HG02973 (cell line): ENCODE results near the gene SIX5.
"Not testable (repeated sequence)": the region's sequence is repeated elsewhere in the genome, so short reads cannot be mapped to it uniquely, and the experiment has no call there.

Source experiments
- ATAC-seq: cut with Tn5 transposase; IDR thresholded peaks from one replicate; pipeline ENCODE4 v1.9.1; 2021; ENCODE audit warnings: moderate library complexity; ENCODE audit not compliant: unreplicated experiment

The SIX5 gene

DNA sequence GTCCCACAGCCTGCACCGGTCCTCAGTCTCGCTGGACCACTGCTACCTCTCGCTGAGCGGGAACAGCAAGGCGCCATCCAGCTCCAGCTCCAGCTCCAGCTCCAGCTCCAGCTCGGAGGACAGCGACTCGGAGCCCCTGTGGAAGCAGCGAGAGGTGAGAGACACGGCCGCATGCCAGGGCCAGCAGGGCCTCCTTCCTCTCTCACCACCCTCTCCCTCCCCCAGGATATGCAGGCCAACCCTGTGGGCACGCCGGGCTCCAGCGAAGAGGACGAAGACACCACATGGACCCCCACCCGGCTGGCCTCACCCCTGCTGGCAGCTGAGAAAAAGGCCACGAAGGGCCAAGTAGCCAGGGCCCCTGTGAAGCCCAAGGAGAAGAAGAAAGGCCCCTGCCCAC, 7.3 kb downstream of the SIX5 start:
- no peak for ATAC-seq

DNA sequence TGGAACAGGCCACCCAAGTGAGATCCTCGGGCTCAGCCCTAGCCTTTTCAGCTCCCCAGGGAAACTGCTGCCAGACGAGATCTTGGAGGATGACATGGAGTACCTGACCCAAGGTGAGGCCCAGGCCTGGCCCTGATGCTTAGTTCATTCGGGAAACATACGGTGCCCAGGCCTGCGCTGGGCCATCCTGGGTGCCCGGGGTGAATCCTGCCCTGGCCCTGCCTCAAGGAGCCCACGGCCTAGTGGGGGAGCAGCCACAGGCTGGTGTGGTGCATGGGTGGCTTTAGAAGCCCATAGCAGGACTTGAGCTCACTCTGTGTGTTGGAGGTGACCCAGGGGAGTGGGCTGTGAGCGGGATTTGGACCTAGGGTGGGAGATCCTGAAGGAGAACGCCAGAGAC, 10.1 kb downstream of the SIX5 start:
- ATAC-seq: no peak

DNA sequence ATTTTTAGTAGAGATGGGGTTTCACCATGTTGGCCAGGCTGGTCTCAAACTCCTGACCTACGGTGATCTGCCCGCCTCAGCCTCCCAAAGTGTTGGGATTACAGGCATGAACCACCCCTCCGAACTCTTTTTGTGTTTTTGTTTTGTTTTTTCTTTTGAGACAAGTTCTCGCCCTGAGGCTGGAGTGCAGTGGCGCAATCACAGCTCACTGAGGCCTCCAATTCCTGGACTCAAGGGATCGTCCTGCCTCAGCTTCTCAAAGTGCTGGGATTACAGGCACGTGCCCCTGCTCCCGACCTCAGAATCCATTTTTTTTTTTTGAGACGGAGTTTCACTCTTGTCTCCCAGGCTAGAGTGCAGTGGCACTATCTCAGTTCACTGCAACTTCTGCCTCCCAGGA, 11.4 kb downstream of the SIX5 start:
- ATAC-seq: no peak

DNA sequence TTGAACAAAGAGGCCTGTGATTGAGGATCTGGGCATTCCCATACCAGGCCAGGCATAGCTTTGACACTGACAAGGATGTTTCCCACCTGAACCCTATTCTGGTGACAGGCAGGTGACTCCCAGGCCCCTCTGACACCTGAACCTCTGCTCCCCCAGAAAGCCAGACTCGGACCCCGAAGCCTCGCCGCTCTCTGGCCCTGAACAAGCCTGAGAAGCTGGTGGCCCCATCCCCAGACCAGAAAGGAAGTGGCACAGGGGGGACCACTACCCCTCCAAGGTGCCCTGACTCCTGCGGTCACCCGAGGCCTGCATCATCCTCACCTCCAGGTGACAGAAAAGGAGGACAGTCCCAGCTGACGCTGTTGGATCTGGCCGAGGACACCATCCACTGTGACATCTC, 14.7 kb downstream of the SIX5 start:
- ATAC-seq: no peak

DNA sequence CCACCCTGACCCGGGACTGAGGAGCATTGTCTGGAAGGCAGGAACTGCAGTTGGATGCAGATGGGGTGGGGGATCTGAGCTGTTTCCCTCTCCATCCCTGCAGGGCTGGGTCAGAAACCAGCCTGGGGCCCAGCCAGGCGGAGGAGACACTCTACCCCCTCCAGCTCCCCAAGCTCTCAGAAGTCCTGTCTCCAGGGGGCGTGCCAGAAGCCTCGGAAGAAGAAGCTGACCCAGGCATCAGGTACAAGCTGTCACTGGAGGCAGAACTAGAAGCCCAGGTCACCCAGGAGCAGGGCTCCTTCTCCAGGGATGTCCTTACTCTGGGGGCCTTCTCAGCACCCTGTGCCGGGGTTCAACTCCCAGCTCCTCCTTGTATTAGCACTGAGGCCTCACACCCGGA, 15.5 kb downstream of the SIX5 start:
- no peak for ATAC-seq

DNA sequence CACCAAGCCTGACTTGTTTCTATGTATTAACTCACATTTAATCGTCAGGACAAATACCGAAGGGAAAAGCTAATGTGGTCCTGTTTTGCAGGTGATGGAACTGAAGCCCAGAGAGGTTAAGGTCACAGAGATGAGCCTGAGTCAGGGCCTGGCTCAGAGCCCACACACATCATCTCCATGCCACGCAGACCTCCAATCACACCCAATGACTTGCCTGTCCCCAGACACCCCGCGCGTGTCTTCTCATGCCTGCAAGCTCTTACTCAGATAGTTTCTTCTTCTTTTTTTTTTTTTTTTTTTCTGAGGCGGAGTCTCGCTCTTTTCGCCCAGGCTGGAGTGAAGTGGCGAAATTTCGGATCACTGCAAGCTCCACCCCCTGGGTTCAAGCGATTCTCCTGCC, 16.4 kb downstream of the SIX5 start:
- no peak for ATAC-seq

DNA sequence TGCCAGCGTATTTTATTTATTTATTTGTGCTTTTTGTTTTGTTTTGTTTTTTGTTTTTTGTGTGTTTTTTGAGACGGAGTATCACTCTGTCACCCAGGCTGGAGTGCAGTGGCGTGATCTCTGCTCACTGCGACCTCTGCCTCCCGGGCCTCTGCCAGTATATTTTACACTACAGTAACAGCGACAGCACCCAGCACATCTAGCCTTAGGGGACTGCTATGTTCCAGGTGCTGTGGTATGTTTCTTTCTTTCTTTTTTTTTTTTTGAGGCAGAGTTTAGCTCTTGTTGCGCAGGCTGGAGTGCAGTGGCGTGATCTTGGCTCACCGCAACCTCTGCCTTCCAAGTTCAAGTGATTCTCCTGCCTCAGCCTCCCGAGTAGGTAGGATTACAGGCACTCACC, 17.6 kb downstream of the SIX5 start:
- not testable (repeated sequence) for ATAC-seq

DNA sequence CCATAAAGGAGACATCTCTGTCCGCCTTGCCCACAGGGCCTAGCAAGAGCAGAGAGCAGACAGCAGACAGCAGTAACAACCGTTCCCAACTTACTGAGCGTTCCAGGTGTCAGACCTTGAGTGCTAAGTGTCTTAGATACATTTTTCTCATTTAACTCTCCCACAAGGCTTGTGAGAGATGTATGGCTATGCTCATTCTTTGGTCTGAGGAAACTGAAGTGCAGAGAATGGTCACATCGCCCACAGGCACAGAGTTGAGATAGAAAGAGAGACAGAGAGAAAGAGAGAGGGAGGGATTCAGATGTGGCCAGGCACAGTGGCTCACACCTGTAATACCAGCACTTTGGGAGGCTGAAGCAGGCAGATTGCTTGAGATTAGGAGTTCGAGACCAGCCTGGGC, 21.5 kb downstream of the SIX5 start:
- no peak for ATAC-seq

DNA sequence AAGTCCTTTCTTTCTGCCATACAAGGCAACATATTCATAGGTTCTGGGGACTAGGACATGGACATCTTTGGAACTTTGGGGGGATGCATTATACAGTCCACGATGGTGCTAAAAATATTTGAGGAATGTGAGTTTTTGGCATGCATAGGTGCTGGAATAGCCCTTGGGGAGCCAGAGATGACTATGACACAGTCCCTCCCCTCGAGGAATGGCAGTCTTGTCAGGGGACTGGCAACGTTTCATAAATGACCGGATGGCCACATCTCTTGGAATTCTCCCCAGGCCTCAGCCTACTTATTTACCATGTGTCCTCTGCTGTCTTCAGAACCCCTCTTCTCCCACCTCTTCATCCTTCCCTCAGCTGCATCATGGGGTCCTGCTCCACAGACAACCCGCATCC, 22.2 kb downstream of the SIX5 start:
- ATAC-seq: no peak

DNA sequence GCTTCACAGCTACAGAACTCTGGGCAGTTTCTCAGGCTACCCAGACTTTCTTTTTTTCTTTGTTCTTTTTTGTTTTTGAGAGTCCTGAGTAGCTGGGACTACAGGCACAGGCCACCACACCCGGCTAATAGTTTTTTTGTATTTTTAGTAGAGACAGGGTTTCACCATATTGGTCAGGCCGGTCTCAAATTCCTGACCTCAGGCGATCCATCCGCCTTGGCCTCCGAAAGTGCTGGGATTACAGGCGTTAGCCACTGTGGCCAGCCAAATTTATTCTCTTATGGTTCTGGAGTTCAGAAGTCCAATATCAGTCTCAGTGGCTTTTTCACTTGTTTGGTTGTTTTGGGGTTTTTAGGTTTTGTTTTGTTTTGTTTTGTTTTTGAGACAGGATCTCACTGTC, 23.4 kb downstream of the SIX5 start:
- no peak for ATAC-seq

DNA sequence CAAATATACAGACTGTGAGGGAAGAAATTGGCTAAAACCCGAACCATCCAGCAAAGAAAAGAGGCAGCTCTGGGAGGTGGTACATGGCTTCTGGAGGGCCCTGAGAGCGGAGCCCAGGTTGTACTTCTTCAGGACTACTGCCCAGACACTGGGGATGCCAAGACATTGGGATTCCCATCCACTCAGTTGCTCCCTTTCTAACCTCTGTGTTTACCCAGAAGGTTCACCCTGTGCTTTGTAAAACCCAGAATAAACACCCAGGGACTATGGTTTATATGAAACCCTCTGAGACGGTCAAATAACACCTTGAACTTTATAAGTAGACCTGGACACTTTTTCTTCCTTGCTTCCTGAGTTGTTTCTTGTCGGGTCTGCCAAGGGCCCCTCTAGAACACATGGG, 26.1 kb downstream of the SIX5 start:
- no peak for ATAC-seq

DNA sequence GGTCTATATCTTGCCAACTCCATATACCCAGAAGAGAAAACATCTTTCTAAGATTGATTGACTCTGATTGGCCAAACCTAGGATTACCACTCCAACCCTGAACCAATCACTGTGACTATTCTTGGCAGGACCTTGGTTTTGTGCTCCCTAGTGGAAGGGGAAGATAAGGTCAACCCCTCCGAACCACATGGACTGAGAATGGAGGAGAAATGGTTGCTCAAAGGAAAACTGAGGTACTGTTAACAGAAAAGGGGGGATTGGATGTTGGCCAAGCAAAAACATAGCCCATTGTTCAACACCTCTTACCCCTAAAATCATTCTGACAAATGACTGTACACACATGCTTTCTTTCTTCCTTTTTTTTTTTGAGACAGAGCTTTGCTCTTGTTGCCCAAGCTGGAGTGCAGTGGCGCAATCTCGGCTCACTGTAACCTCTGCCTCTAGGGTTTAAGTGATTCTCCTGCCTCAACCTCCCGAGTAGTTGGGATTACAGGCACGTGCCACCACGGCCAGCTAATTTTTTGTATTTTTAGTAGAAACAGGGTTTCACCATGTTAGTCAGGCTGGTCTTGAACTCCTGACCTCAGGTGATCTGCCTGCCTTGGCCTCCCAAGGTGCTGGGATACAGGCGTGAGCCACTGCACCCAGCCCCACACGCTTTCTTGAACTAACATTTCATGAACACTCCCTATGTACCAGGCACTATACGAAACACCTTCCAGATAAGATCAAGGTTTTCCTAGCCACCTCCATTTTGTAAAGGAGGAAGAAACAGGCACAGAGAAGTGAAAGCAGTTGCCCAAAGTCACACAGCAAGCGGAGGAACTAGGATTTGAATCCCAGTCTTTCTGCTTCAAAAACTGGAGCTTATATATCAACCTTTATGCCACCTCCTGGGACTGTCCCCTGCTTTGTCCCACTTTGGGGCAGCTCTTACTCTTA, 29.3 kb downstream of the SIX5 start:
- ATAC-seq: no peak

DNA sequence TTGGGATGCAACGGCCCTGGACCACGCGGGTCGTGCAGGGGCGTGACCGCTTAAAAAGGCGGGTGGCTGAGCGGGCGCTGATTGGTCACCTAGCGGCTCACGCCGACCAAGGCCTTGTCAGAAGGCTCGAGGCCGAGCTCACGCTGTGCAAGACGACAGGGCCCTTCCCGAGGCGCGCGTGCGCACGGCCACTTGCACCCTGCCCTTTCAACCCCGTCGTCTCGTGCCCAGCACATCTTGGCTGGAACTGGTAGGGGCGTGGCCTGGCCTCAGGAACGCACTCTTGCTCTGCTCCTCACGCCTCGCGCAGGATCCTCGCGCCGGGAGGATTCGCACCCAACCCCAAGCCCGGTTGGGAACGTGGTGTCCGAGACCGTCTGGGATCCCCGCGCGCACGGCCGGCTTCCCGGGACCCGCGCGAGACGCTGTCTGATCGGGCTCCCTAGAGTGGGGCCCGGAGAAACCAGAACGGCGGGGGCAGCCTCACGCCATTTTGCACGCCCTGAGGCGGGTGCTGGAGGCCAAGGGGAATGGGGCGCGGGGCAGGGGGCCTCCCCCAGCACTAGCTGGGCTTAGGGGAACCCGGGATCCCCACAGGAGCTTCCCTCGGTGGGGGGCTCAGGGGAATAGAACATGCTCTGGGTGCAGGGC, 35.8 kb downstream of the SIX5 start, which contains the start of gene MEIOSIN:
MEIOSIN (plus strand) TSS at position 280 of the 651 bp plus-strand sequence. CDS start 1,938 bp downstream, outside the sequence.
- no peak for ATAC-seq

DNA sequence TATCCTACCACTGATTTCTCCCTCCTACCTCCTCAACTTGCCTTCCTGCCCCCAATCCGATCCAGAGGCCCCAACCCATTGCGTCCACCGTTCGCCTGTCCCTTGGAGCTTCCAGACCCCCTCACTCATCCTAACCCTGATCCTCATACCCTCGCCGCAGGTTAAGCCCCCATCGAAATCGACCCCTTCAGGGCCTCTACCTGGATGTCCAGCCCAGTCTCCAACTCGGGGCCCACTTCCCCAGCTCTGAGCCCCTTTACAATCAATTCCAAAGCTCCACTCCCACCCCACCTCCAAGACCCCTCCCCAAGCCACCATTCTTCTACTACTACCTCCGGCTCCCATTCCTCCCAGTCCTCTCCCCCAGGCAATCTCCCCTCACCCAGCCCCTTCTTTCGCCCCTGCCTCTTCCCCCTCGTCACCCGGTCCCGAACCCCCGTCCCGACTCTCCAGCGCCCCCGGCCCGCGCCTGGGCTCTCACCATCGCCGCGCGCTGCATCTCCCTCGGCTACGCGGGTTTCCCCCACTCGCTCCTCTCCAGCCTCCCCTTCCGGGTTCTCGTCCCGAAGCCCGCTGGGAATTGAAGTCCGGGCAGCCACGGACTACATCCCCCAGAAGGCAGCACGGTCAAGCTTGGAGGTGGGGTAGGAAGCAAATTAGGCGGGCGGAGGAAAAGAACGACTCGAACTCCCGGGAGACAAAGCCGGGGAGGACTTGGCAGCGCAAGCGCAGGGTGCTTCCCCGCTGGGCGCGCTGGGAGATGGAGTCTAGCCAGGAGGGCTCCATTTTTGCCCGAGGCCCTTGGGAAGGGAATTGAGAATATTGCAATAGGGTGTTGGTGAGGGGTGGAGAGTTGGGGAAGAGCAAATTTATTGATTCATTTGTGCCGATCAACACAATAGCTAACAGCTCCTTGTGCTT, 38.4 kb downstream of the SIX5 start, which contains the start of gene FBXO46:
FBXO46 (minus strand) TSS at position 529 of the 921 bp plus-strand sequence. CDS start 17,401 bp downstream, outside the sequence.
- ATAC-seq: peak; percentile 90

DNA sequence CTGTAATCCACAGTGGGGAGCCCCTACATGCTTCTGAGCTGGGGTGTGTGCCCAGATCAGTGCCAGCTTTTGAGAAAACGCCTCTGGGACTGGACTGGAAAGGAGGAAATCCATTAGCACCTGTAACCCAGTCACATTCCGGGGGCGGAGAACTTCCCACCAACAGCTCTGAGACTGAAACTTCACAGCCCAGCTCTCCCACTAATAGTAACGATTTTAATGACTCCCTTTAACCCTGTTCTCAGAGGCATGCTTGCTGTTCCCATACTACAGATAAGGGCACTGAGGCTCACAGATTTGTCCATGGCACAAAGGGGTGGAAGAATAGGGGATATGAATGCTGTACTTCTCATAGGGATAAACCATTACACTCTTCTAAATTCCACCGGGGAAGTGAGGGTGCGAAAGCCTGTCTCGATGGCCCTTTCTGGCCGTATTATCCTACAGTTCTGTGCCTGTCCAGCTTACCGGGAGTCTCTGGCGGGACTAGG, 39.2 kb downstream of the SIX5 start:
- ATAC-seq: no peak

DNA sequence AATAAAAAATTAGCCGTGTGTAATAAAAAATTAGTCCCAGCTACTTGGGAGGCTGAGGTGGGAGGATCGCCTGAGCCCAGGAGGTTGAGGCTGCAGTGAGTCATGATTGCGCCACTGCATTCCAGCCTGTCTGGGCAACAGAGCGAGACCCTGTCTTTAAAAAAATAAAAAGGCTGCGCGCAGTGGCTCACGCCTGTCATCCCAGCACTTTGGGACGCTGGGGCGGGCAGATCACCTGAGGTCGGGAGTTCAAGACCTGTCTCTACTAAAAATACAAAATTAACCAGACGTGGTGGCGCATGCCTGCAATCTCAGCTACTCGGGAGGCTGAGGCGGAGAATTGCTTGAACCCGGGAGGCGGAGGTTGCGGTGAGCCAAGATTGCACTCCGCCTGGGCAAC, 40.4 kb downstream of the SIX5 start:
- ATAC-seq: not testable (repeated sequence)

DNA sequence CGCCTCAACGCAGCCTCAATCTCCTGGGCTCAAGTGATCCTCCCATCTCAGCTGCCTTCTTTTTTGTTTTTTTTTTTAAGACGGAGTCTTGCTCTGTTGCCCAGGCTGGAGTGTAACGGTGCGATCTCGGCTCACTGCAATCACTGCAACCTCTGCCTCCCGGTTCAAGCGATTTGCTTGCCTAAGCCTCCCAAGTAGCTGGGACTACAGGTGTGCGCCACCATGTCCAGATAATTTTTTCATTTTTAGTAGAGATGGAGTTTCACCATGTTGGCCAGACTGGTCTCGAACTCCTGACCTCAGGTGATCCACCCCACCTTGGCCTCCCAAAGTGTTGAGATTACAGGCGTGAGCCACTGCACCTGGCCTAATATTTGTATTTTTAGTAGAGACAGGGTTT, 49.0 kb downstream of the SIX5 start:
- ATAC-seq: not testable (repeated sequence)

DNA sequence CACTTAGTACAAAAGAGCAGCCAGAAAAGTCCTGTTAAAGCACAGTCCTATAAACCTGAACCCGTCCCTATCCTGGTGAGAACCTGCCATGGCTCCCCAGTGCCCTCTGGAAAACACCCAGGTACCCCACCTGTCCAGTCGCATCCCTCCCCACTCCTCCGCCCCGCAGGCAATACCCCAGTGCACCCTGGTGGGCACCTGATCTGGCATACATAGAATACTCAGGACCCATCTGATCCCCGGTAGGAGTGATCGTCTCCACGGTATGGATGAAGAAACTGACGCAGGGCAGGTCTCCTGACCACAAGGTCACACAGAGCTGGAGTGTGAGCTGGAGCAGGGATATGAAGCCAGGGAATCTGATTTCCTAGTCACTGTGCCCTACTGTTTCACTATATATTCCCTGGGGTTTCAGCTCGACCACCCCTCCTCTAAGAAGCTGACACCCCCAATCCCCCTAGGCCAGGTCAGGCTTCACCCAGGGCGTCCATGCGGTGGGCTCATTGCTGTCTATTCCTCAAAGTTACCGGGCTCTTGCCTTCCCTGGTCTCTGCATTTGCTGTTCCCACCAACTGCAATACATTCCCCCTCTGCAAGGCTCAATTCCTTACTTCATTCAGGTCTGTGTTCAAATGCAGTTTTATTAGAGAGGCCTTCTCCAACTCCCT, 50.9 kb downstream of the SIX5 start:
- ATAC-seq: no peak

DNA sequence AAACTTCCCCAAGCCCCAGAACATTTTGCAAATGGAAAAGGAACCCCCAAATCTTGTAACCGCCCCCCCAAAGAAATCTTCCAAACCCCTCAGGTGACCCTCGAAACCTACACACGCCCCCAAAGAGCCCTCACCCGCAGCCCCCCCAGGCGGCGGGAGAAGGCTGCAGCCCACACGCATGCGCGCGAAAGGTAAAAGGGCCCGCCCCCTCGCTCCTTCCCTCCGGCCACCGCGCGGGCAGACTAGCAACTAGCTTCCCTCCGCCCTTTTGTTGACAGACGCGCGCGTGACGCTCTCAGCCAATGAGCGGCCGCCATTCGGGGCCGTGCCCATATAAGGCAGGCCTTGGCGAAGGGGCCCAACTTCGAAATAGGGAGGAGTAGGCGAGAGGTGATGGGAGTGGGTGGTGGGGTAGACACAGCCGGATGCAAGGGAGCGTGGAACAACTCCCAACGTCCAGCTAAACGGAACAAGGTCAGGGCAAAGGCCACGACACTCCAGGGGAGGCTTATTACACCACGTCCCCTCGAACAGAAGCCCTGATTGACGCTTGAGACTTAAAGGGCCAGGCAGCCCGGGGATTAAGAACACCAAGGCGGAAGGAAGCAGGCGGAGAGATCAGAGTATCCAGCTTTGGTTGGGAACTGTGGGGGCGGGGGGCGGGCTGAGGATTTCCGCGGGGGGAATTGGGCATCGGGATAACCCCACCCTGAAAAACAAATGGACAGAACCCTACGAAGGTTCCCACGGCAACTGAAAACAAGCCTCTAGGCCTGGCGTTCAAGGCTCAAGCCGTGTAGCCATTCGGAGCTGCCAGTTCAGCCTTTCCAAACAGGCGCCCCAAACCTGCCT, 51.7 kb downstream of the SIX5 start:
- peak; percentile 85 for ATAC-seq
